NCI-H128 (cell line): ENCODE measurements around the gene ATXN2L.

Source experiments
- DNase-seq: peaks from one replicate; lab custom pipeline; 2025; ENCODE audit not compliant: unreplicated experiment; lab: John Stamatoyannopoulos, UW

The ATXN2L gene

DNA sequence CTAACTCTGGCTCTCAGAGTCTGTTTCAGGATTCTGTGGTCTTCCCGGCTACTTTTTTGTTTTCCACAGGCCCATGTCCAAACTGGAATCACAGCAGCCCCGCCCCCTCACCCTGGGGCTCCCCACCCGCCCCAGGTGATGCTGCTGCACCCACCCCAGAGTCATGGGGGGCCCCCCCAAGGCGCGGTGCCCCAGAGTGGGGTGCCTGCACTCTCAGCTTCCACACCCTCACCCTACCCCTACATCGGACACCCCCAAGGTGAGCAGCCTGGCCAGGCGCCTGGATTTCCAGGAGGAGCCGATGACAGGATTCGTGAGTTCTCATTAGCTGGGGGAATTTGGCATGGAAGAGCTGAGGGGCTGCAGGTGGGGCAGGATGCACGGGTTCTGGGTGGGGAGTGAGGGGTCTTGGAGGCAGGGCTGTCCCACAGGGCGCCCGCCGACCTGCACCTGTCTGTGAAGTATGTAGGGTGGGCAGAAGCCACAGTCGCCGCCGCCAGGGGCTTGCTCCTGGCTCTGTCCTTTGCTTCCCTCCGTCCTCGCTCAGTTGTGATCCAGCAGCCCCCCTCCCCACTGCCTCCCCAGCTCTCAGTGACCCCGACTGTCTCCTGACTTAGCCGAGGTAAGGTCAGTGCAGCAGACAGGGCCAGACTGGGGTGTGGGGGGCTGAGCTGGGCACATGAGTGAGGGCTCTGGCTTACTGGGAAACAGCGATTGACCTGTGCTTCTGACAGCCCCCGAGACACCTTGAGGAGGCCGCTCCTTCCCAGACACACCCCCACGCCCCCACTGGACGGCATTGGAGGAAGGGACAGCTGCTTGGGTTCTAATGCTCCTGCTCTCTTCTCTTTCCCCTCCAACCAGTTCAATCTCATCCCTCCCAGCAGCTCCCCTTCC lies 13.3 kb downstream of the ATXN2L start:
- DNase-seq: no peak

DNA sequence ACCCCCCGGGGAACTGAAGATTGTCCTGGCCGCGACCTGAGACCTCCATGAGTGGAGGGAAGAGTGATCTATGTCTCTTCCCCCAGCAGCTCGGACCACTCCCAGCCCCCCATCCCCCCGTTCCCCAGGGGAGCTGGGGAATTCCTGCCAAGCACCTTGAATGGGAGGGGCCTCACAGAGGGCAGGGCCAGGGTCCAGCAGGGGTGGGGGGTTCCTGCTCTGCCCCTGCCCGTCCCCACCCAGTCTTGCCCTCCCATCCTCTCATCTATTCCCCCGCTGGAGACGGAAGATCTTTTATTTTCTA lies 13.9 kb downstream of the ATXN2L start:
- no peak for DNase-seq

DNA sequence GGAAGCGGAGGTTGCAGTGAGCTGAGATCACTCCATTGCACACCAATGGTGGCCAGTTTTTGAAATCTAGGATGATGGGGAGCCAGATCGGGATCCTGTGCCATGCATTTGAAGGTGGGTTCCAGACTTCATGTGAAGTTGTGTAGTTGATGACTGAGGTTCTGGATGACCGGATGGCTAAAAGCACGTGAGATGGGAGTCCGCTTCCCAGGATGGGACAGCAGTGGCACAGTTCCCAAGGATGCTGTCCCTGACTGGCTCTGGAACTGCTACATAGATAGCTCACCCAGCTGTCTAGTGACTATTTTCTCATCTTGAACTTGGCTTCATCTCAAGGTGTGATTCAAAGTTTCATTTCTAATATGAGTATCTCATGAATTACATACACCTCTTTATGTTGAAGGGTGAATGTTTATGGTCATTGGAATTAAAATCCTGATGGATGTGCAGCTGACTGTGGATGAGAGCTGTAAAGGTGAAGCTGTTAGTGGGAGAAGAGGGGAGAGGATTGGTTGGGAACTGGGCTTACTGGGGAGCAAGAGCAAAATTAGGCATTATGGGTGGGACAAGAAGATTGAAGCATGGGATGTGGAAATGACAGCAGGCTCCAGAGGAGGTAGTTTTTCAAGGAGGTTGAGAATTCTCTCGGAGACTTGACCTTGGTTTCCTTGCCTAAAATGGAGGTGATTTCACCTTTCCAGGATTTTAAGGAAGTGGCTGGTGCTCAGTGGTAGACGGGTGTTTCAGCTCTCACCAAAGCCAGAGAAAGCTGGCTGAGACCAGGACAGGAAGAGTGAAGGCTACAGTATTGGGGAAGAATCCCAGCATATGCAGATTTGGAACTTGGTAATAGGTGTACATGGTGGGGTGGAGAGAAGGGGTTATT lies 15.1 kb downstream of the ATXN2L start:
- DNase-seq: no peak

DNA sequence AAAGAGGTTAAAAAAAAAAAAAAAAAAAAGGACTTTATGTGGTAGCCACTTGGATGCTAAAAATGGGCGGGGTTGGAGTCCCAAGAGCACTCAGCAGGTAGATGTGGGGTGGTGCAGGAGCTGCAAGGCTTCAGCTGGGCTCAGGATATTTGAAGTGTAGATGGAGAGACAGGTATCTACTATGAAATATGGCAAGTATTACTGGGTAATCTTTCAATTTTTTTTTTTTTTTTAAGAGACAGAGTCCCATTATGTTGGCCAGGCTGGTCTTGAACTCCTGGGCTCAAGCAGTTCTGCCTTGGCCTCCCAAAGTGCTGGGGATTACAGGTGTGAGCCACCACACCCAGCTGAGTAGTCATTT lies 15.7 kb downstream of the ATXN2L start:
- no peak for DNase-seq

DNA sequence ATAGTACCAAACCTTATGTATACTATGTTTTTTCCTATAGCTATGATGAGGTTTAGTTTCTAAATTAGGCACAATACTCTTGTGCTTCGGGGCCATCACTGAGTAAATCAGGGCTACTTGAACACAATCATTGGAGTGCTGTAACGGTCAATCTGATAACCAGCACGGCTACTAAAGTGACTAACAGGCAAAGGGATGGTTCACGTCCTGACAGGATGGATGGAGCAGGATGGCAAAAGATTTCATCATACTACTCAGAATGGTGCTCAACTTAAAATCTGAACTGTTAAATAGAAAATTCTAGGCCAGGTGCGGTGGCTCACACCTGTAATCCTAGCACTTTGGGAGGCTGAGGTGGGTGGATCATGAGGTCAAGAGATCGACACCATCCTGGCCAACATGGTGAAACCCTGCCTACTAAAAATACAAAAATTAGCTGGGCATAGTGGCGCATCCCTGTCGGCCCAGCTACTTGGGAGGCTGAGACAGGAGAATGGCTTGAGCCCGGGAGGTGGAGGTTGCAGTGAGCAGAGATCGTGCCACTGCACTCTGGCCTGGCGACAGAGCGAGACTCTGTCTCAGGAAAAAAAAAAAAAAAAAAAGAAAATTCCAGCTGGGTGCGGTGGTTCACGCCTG lies 16.3 kb downstream of the ATXN2L start:
- no peak for DNase-seq

DNA sequence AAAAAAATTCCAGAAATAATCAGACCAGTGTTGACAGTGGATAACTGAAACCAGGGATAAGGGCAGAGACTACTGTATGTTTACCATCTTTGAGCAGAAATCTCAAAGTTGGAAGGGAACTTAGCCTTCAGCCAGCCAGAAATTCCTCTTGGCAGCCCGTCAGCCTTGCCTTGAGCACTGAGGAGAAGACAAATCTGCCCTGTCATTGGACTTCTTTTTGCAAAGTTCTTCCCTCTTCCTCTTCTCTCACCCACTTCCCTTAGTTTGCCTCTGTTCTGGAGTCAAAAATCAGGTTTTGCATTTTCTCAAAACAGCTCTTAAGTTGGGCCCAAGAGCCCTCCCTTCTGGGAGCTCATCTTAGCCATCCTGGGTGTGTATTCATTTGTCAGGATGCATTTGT lies 17.1 kb downstream of the ATXN2L start:
- DNase-seq: no peak

DNA sequence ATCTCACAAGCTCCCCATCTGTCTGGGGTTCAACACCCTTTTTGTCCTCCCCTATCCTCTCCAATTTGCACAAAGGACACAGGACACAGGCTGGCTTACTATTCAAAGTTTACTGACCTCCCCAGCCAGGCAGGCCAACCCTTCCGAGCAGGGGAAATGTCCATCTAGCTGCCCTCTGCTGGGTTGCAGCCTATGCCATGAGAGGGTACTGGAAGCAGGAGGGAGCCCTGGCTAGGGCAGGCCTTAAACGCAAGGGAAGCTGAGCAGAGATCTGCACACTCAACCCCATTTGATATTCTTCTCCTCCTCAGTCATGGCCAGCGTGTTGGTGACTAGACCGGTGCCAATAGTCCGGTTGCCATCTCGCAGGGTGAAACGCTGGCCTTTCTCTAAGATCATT lies 19.9 kb downstream of the ATXN2L start:
- DNase-seq: no peak

DNA sequence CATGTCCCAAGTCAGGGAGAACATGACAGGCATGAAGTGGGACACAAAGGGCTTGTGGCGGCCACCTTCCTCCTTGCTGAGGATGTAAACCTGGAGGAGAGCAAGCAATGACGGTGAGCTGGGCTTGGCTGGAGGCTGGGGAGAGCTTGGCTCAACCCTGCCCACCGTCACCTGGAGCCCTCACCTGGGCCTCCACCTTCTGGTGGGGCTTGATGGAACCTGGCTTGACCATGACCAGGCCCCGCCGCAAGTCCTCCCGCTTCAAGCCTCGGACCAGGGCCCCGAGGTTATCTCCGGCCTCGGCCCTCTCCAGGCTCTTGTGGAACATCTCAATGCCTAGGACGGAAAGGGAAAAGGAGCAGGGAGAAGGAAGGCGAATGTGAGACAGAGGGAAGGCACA lies 21.0 kb downstream of the ATXN2L start:
- no peak for DNase-seq

DNA sequence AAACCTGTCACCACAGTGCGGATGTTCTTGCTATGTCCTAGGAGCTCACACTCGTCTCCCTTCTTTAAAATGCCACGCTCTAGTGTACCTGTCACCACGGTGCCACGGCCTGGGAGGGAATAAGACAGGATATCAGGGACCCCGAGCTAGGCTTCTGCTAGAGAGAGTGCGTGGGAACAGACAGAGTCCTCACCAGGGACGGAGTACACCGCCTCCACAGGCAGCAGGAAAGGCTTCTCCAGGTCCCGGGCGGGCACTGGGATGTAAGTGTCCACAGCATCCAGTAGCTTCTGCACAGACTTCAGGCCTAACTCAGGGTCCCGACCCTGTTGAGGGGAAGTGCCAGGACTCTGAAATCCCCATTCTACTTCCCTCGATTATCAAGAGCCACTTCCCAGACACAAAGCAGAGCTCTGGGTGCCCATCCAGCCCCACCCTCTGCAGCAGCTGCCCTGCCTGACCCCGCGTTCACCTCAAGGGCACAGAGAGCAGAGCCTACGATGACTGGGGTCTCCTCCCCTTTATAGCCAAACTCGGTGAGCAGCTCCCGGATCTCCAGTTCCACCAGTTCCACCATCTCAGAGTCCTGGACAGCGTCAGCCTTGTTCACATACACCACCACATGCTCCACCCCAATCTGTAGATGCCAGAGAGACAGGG lies 21.6 kb downstream of the ATXN2L start:
- no peak for DNase-seq

DNA sequence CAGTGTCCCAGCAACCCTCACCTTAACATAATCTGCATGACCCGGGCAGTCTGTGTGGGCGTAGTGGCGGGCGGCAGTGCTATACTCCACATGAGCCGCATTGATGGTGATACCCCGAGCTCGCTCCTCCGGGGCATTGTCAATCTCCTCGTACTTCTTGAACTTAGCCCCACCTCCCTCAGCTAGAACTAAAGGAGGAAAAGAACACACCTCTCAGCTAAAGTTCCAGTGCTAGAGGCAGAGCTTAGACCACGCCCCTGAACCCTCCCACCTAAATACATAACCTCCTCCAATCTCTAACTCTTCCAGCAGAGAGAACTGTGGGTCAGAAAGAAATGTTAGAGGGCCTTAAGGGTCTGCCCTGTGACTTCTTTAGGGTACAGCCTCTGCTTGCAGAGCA lies 22.5 kb downstream of the ATXN2L start:
- DNase-seq: no peak

DNA sequence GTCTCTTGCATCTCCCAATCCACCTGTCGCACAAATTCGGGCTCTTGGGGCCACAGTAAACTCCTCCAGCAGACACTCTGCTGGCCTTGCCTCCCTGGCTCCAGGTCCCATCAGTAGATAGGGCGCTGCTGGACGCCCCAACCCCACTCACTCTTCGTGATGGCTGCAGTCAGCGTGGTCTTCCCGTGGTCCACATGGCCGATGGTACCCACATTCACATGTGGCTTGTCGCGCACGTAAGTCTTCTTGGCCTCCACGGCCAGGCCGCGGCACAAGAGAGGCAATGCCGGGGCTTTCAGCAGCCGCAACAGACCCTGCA lies 22.9 kb downstream of the ATXN2L start:
- no peak for DNase-seq

DNA sequence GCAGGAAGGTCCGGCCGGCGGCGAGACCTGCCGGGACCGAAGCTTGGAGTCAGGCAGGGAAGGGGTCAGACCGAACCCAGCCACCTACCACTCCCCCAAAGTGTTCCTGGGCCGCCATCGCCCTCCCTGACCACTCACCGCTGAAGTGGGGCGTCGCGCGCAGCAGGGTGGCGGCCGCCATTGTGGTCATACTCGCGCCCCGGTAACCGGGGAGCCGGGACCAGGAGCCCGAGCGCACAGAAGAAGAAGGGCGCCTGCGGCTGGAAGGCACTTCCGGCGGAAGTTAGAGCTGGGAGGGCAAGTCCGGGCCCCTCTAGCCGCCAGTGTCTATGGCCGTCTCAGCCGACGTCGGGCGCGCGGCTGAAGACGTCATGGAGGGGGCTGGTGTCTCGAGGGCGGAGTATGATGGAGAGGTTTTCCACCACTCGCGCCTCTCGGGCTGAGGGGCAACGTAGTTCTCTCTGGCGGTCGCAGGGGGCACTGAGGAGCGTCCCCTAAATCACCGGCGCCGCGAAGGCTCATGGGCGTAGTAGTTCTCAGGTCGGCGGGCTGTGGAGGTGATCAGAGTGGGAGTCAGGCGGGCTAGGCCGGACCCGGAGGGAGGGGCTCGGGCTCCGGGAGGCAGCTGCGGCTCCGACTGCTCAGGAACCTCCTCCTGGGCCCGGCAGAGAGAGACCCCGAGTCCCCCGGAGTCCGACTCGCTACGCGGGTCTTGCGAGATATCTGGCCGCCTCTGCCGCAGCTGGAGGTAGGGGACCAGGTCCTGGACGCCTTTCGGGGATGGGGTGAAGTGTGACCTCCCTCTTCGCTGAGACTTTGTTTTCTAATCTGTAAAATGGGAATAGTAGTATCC lies 23.5 kb downstream of the ATXN2L start, which contains the start of gene TUFM:
TUFM (minus strand) TSS at position 269 of the 853 bp plus-strand sequence; CDS start at position 190, 79 bp downstream.
- DNase-seq: peak; percentile 88

DNA sequence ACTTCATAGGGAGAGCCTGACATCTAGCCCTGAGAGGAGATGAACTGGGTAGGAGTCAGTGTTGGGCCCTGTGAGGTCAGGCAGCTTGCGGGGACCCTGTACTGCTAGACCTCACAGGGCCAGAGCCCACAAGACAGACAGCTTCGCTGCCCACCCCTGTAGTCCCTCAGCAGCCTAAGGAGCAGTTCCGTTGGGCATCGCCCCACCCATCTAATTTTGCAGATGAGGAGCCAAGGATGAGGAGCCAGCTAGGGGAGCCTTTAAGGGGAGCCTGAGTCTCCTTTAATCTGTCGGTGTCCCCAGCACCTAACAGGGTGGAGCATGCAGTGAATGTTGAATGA lies 24.1 kb downstream of the ATXN2L start:
- no peak for DNase-seq

DNA sequence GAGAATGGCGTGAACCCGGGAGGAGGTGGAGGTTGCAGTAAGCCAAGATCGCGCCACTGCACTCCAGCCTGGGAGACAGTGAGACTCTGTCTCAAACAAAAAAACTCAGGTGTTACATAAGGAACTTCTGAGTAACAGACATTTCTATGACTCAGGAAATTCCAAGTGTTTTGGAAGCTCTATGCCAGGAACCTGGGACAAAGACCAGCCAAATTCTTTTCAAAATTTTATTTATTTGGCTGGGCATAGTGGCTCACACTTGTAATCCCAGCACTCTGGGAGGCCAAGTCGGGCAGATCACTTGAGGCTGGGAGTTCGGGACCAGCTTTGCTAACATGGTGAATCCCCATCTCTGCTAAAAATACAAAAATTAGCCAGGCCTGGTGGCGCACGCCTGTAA lies 35.6 kb downstream of the ATXN2L start:
- no peak for DNase-seq

DNA sequence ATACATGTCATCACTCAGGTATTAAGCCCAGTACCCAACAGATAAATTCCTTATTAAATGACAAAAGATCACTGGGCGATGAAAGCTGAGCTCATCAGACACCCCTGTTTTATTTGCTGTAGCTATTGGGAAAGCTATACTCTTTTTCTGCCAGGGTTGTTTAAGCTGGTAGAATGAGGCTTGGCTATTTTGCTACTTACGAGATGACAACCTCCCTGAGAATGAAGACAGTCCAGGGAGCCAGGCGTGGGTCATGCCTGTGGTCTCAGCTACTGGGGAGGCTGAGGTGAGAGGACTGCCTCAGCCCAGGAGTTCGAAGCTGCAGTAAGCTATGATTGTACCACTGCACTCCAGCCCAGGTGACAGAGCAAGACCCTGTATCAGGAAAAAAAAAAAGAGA lies 36.5 kb downstream of the ATXN2L start:
- DNase-seq: no peak

DNA sequence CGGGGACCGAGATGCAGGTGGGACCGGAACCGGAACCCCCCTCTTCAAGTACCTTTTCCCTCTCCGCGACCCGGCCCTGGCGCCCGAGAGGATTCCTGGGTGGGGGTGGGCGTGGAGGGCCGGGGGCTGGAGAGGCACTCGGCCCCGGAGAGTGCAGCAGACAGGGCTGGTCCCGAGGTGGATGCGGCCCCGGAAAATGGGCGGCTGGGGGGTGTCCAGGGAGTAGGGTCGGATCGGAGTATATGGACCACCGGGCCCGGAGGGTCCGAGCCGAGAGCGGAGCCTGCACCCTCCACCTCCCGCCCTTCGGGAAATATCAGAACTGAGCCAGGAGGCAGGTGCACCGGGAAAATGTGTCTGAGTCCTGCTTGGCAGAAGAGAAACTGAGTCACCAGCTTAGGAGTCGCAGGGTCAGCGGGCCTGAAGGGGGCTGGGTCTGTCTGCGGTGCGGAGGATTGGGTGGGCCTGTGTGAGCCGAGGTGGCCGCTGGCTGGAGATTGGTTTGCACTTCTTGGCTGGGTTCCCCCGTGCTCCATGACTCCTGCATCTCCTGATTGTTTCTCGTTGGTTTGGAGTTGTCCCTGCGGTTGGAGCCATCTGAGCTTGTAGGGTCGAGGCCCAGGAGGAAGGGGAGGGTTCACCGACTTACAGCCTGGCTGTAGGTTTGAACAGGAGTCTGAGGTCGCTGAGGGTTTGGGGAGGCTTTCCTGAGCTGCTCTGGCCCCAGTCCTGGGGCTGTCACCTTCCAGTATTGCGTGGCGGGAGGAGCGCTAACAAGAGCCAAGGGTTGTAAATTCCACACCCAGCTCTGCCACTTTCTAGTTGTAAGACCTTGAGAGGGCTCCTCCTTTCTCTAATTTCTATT lies 41.4 kb downstream of the ATXN2L start:
- DNase-seq: no peak

DNA sequence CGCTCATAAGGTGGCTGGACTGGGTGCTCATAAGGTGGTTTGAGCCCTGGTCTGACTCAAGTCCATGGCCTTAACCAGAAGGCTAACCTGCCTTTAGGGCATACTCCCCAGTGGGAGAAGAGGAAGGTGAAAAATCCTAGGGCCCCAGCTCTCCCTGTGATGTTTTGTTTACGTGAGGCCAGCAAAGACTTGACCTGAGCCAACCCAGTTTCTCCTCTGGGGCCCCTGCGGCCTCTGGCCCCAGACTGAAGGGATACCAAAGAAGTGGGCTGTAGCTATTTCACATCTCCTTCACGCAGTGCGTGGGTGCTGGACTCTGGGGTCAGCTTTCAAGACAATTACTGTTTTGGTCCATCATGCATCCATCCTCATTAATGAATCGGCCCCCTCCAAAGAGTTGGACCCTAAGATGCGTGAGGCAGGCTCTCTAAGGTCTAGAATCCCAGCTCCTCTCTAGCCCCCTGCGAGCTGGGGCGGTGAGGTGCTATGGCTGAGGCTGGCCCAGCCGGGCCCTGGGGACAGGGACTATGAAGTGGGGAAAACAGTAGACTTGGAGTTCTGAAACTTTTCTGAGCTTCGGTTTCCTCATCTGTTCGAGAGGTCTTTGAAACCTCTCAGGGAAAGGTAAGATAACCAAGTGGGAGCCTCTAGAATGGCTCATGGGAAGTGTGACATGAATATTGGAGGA lies 42.3 kb downstream of the ATXN2L start:
- no peak for DNase-seq

DNA sequence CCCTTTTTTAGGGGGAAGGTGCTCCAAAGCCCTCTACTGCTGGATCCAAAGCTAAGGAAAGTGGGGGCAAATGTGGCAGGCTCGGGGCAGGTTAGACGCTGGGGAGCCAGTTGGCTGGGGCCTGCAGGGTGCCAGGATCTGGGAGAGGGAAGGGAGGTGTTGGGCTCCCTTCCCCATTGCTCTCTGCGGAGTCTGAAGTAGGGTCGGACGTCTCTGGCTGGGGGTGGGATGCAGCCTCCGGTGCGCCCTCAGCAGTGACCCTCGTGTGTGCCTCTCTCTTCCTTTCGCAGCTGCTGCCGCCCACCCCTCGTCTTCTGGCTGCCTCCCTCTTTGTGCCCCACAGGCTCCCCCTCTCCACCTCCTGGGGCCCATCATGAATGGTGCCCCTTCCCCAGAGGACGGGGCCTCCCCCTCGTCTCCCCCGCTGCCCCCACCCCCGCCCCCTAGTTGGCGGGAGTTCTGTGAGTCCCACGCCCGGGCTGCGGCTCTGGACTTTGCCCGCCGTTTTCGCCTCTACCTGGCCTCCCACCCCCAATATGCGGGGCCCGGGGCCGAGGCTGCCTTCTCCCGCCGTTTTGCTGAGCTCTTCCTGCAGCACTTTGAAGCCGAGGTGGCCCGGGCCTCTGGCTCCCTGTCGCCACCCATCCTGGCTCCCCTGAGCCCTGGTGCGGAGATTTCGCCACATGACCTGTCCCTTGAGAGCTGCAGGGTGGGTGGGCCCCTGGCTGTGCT lies 43.1 kb downstream of the ATXN2L start:
- DNase-seq: no peak

DNA sequence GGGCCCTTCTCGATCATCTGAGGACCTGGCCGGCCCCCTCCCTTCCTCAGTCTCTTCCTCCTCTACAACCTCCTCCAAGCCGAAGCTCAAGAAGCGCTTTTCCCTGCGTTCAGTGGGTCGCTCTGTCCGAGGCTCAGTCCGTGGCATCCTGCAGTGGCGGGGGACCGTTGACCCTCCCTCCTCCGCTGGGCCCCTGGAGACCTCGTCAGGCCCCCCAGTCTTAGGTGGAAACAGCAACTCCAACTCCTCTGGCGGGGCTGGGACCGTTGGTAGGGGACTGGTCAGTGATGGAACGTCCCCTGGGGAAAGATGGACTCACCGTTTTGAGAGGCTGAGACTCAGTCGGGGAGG lies 43.6 kb downstream of the ATXN2L start:
- DNase-seq: no peak
